HG03280 (cell line): Measurements from ENCODE around the gene PDHA2.
"Not testable (repeated sequence)": the region's sequence is repeated elsewhere in the genome, so short reads cannot be mapped to it uniquely, and the experiment has no call there.

ENCODE experiments used
- ATAC-seq: cut with Tn5 transposase; IDR thresholded peaks from one replicate; pipeline ENCODE4 v1.9.1; 2021; ENCODE audit warnings: mild to moderate bottlenecking, moderate library complexity; ENCODE audit not compliant: unreplicated experiment

Gene PDHA2

GRCh38 chr4:95839891-95840290, at the start of gene PDHA2:
PDHA2 (plus strand) TSS chr4:95840093; CDS start chr4:95840151, 58 bp downstream.
- no peak for ATAC-seq

GRCh38 chr4:95798003-95798402, 41.9 kb upstream of the PDHA2 start:
- ATAC-seq, result no peak

DNA sequence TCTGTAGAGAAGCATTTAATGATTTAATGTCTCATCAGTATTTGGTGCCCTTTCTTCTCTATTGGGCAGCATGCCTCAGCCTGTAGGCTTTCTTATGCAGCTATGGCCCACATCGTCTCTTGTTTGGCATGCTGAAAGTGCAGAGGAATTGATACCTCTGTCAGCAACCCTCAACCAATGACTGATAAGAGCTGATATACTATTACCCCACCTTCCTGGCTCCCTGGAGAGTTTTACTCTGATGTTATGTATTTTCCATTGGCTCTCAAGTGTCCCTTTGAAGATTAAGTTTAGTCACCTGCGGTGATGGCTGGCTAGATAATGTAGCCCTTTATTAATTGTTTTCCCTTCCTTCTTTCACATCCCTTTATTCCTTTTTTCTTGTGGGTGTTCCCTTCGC, 41.2 kb upstream of the PDHA2 start:
- ATAC-seq, result no peak

DNA sequence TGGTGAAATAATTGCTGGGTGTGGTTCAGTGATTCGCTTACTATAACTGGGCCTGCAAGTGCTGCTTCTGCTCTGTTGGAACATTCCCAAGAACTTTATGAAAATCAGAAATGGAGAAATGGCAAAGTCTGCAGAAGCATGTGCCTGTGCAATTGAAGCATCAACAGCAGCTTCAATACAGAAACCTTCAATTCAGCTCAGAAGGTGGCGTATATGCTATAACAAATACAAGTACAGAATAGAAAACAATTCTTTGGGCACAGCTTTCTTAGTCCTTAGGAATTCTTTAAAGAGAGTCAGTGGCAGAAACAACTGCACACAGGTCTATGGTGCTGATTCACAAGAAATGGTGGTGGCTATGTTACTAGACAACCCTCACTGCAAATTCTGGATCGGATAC, 18.0 kb upstream of the PDHA2 start:
- ATAC-seq, result no peak

DNA sequence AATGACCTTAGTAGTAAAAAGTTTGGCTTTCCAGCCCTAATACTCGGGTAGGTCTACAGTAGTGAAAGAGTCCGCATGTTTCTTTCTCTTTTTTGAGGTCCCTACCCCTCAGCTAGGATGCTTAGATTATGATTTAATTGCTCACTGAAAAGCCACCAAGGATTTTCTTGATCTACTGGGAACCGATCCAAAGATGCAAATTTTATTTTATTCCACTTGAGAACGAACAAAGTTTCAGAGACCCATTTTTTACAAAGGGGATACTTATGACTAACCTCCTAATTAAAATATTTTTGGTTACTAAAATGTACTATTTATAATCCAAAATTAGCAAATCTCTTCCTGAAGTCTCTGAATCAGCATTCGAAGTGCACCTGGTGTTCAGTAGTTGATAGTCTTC, 14.3 kb upstream of the PDHA2 start:
- ATAC-seq, result no peak

DNA sequence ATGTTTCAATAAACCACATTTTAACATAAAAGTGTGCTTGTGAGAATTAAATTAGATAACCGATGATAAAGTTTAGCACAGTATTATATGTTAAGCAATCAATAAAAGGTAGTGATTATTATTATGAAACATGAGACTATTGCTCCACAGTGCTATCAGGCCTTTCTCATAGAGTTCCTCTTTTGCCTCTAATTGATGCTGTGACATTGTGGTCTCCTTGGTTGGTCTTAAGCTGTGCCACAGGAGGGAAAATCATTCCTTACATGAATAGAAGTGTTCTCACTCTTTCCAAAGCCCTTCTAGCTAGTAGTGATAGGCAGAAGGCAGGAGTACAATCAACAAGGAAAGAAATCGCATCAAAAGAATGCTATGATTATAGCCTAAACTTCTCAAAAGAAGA, 9.2 kb upstream of the PDHA2 start:
- no peak for ATAC-seq

GRCh38 chr4:95831166-95831565, 8.7 kb upstream of the PDHA2 start:
- ATAC-seq, result no peak

DNA sequence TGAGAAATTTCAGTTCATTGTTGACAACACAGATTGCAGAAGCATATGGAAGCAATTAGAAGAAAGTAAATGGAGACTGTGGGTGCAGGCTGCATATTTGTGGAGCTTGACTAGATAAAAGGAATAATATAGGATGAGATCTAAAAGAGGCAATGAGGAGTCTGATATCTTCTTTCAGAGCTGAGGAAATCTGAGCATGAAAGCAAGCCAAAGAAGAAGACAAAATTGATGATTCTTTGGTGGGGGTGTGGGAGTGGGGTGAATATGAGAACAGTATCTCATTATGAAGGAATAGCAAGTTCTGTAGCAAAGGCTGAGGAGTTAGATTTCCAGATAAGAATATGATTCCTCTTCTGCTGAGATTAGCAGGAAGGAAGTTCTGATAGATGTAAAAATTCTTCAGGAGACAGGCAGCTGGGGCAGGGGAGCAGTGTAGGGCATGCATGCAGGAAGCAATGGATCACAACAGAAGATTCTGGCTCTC, 6.1 kb upstream of the PDHA2 start:
- no peak for ATAC-seq

GRCh38 chr4:95835672-95836071, 4.2 kb upstream of the PDHA2 start:
- no peak for ATAC-seq

DNA sequence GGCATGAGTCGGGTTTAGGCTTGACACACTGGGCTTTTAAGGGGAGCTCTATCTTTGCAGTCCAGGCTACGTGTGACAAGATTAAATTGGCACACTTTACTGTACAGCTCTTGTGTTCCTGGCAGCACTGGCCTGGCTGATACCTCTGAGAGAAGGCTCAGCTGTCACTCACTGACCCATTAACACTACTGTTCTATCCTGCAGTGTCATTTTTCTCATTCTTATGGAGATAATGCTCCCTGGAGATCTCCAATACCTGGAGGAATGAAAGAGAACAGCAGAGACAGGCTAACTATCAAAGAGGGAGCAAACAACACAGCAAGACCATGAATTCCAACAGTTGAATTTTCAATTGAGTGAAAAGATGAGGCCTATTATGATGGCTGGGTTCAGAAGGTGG, 1.7 kb upstream of the PDHA2 start:
- ATAC-seq, result no peak

DNA sequence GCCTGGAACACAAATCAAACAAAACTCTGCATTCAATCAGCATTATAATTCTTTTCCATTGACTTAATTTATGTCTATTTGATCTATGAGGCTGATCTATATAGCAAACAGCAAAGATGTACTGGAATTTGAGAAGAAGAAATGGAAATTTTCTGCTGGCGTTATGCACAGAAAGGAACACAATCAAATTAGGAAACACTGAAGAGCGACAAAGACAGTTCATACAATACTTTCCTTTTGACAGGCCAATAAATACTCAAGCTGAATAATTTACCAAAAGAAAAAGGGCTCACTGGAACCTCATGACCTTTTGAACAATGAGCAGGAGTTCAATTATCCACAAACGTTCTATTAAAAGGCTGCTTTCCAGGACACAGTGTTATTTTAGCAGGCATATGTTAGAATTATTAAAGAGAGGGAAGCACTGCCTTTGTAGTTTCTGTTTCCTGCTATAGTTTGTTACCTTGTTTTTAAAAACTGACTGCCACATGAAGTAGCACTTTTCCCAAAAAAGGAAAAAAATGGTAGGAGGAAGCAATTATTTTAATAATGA, 8.1 kb downstream of the PDHA2 start:
- no peak for ATAC-seq

DNA sequence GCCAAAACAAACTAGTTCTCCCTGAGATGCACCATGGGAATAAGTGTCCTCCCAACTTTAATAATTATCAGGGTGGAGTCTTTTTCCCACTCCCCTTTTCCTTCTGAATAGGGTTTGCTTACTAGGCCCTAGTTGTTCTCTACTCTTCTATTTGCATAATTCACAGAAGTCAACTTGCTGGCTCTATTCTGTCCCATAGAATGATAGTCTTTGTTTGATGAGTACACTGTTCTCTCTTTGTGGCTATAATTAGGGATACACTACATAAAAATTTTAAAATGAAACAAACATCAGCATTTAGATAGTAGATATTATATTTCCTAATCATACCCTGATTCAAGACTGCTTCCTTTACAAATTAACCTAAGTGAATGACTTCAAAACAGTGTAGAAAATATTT, 10.3 kb downstream of the PDHA2 start:
- no peak for ATAC-seq

- no peak for ATAC-seq
Measured at GRCh38 chr4:95857761-95858160, 17.9 kb downstream of the PDHA2 start.

GRCh38 chr4:95867919-95868318, 28.0 kb downstream of the PDHA2 start:
- ATAC-seq, result no peak

DNA sequence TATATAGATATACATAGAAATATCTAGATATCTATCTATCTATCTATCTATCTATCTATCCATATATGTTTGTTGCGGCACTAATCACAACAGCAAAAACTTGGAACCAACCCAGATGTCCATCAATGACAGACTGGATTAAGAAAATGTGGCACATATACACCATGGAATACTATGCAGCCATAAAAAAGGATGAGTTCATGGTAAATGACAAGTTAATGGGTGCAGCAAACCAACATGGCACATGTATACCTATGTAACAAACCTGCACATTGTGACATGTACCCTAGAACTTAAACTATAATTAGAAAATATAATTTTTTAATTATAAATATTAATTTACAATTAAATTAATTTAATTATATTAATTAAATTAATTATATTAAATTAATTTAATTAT, 29.5 kb downstream of the PDHA2 start:
- not testable (repeated sequence) for ATAC-seq

GRCh38 chr4:95869961-95870500, 30.1 kb downstream of the PDHA2 start:
- no peak for ATAC-seq

DNA sequence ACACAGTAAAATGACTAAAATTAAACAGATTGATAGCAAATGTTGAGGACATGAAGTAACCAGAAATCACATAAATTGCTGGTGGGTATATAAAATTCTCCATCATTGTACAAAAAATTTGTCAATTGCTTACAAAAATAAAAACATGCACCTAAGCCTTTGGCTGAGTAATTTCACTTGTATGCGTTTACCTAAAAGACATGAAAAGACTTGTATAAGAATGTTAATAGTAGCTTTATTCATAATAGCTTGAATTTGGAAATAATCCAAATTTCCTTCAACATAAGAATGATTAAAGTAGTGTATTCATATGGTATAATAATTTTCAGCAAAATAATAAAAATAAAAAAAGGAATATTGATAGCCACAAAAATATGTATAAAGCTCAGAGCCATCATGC, 37.7 kb downstream of the PDHA2 start:
- ATAC-seq, result no peak

- ATAC-seq, result no peak
Measured at GRCh38 chr4:95887551-95887950, 47.7 kb downstream of the PDHA2 start.

DNA sequence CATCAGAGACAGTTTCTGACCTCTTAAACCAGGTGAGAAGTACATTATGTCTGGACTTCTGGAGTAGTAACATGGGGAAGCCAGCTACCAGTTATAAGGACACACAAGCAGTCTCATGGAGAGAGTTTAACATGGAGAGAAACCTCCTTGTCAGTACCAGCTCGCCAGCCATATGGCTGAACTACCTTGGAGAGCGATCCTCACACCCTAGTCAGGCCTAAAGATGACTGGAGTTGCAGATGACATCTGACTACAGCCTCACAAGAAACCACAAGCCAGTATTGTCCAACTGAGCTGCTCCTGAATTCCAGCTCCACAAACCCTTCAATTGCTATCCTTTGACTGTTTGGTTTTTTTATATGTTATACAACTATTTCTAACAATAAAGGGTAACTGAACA, 49.8 kb downstream of the PDHA2 start:
- no peak for ATAC-seq
